T-cell (primary cell): ENCODE measurements around the gene TRAPPC12. TPM values are rescaled to one million over a fixed set of nuclear protein-coding genes. Genes with fewer than 3 reads are reported as not detected.
"Not testable (repeated sequence)": the region's sequence is repeated elsewhere in the genome, so short reads cannot be mapped to it uniquely, and the experiment has no call there.

ENCODE experiments used
- ATAC-seq, 4 experiments: fragments of 200-7000 bp in 3 of 4; fragments of 150-1000 bp in 1 of 4; cut with Tn5 transposase; replicated peaks in 1 of 4; 1 replicate in 3 of 4; 2 replicates in 1 of 4; pipeline ENCODE4 v1.10.0; 2021; ENCODE audit warnings: moderate library complexity in 3 of 4, mild to moderate bottlenecking in 2 of 4, moderate number of reproducible peaks in 1 of 4
- CTCF ChIA-PET, 2 donors: fragments of 300-600 bp; sonication (Branson Sonifier 250); formaldehyde crosslinking; loops; one replicate each; lab custom pipeline; 2022; ENCODE audit warnings: antibody characterized with exemption in 2 of 2; lab: Charles Lee
- POLR2A ChIA-PET, 2 donors: fragments of 300-600 bp; sonication (Branson Sonifier 250); formaldehyde crosslinking; loops; one replicate each; lab custom pipeline; 2022; ENCODE audit warnings: antibody characterized with exemption in 2 of 2; lab: Charles Lee
- DNase-seq, 35 experiments: peaks; one replicate each; pipeline versions ENCODE4 v3.0.0 to v3.0.0-alpha.2; 2013 to 2023
- H3K27ac ChIP-seq: one replicate; pipeline ENCODE4 v1.5.1; 2013; ENCODE audit warnings: low read length
- H3K27me3 ChIP-seq, 2 experiments: replicated peaks in 1 of 2; 1 replicate in 1 of 2; 2 replicates in 1 of 2; pipeline versions ENCODE4 v1.6.1 to v1.7.0; 2013; ENCODE audit warnings: low read length in 1 of 2, mixed read lengths in 1 of 2; ENCODE audit not compliant: control insufficient read depth in 2 of 2, insufficient read depth in 2 of 2; ENCODE audit errors: extremely low read depth in 1 of 2
- H3K36me3 ChIP-seq, 2 donors: 1 replicate in 1 of 2; 2 replicates in 1 of 2; pipeline versions ENCODE4 v1.6.1 to v1.7.0; 2013; ENCODE audit warnings: low read length in 1 of 2; ENCODE audit not compliant: control insufficient read depth in 2 of 2, insufficient read depth in 1 of 2; ENCODE audit errors: extremely low read depth in 1 of 2
- H3K4me1 ChIP-seq, 2 experiments: 1 replicate in 1 of 2; 2 replicates in 1 of 2; pipeline versions ENCODE4 v1.6.1 to v1.7.0; 2013; ENCODE audit warnings: low read length in 2 of 2, mixed read lengths in 1 of 2; ENCODE audit not compliant: insufficient read depth in 2 of 2, control insufficient read depth in 1 of 2; ENCODE audit errors: extremely low read depth in 1 of 2
- H3K4me3 ChIP-seq, 2 donors: 1 replicate in 1 of 2; 2 replicates in 1 of 2; pipeline versions ENCODE4 v1.5.1 to v1.7.0; 2013; ENCODE audit warnings: mild to moderate bottlenecking in 2 of 2, low read length in 1 of 2, moderate library complexity in 1 of 2; ENCODE audit not compliant: control insufficient read depth in 1 of 2; ENCODE audit errors: extremely low read depth in 1 of 2
- H3K9me3 ChIP-seq: 2 replicates; pipeline ENCODE4 v1.7.0; 2013
- H3K27ac Mint-ChIP-seq, 2 donors: one replicate each; pipeline ENCODE4 v1.8.0; 2020 to 2021; ENCODE audit warnings: mild to moderate bottlenecking in 2 of 2, mixed read lengths in 2 of 2
- H3K27me3 Mint-ChIP-seq, 2 donors: one replicate each; pipeline ENCODE4 v1.8.0; 2021 to 2022; ENCODE audit warnings: mixed read lengths in 2 of 2
- H3K36me3 Mint-ChIP-seq: one replicate; pipeline ENCODE4 v1.8.0; 2021; ENCODE audit warnings: mixed read lengths
- H3K4me1 Mint-ChIP-seq, 3 donors: one replicate each; pipeline ENCODE4 v1.8.0; 2020 to 2022; ENCODE audit warnings: mixed read lengths in 3 of 3, mild to moderate bottlenecking in 1 of 3
- H3K4me3 Mint-ChIP-seq, 3 donors: one replicate each; pipeline ENCODE4 v1.8.0; 2020 to 2022; ENCODE audit warnings: mild to moderate bottlenecking in 3 of 3, mixed read lengths in 3 of 3, moderate library complexity in 3 of 3
- H3K9me3 Mint-ChIP-seq, 3 donors: one replicate each; pipeline ENCODE4 v1.8.0; 2020 to 2022; ENCODE audit warnings: mixed read lengths in 3 of 3
- WGBS: methylation state at CpG from one replicate; pipeline ENCODE4 v1.1.5; 2013; ENCODE audit warnings: missing lambda C conversion rate; ENCODE audit not compliant: insufficient coverage; 5-methylcytosine and 5-hydroxymethylcytosine counted together
- total RNA-seq, 35 experiments: library from RNA in 6 of 35; stranded (reverse) in 6 of 35; fragments of 120-200 nt in 1 of 35; gene quantifications; one replicate each; pipeline versions ENCODE4 v1.2.1 to v1.2.4 and lab custom pipeline; 2013 to 2026

TRAPPC12 gene
- total RNA-seq, 5 donors from 2014 or later (not counting 1 experiment from before 2014, with no cell fraction given): 103 to 158 (median 152) TPM

DNA sequence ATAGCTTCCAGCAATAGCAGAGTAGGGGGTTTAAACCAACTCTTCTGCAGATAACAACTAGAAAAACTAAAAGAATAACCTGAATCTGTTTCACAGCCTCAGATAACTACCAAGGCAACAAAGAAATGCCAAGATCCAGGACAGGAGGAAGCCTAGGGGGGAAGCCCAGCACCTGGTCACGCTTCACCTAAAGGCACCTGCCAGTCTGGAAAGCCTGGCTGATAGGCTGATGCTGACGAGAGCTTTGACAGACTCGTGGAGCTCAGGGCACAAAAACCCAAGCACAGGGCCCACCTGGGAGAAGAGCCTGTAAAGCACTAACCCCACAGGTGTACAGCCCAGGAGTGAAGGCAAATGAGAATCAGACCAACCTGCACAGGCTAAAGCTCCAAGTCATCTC, 24.5 kb upstream of the TRAPPC12 start:
- no peaks in the 10 kb centered on the region for H3K4me1 ChIP-seq
- ATAC-seq (no peak), DNase-seq (no peak)
- WGBS: 94% methylated on average over 3 of the region's 3 CpGs
- H3K27me3 ChIP-seq: no peaks in the 10 kb centered on the region
- ChIA-PET CTCF (no interaction called here), POLR2A (no interaction called here)
- H3K36me3 Mint-ChIP-seq: peaks cover 49% of the 10 kb centered on the region
- no peaks in the 10 kb centered on the region for H3K27me3 Mint-ChIP-seq
- peaks cover 0 to 15% (median 7%) of the 10 kb centered on the region in 3 donors for H3K9me3 Mint-ChIP-seq
- no peak overlapping the region for H3K4me3 ChIP-seq
- H3K4me3 Mint-ChIP-seq: no peak overlapping the region
- no peak overlapping the region for H3K27ac Mint-ChIP-seq
- no peak overlapping the region for H3K27ac ChIP-seq
- H3K4me1 Mint-ChIP-seq: peaks cover 7 to 23% (median 17%) of the 10 kb centered on the region in 3 donors
- H3K9me3 ChIP-seq: no peaks in the 10 kb centered on the region
- peaks cover 6 to 15% of the 10 kb centered on the region in 2 donors for H3K36me3 ChIP-seq

DNA sequence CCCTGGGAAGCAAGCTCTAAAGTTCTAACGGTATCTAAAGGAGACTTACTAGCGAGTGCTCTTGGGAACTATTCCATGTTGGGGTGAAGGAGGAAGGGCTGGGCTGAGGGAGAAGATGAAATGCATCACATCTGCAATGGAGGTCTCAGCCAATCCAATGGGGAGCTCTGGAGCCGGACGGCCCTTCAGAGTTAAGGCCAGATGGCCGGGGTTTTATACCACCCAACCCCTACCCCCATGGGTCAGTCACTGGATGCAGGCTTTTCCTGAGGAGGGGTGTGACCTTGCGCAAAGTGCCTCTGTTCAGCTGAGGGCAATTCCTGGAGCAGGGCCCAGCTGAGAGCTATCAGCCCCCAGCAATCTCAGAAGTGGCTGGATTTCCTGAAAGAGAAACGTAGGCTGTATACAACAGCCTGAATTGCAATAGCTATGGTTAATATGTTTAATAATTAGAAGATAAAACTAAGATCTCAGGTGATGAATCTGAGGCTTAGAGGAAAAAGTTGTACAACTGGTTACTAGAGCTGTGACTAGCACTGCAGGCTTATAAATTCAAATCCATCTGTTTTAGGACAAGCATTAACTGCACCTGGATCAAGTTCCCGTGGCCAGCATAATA, 23.4 kb upstream of the TRAPPC12 start:
- Mint-ChIP-seq H3K4me1 (peaks cover 7 to 23% (median 21%) of the 10 kb centered on the region in 3 donors), H3K4me3 (no peak overlapping the region), H3K27ac (no peak overlapping the region), H3K9me3 (peaks cover 0 to 8% (median 4%) of the 10 kb centered on the region in 3 donors), H3K36me3 (peaks cover 45% of the 10 kb centered on the region), H3K27me3 (no peaks in the 10 kb centered on the region)
- Histone ChIP-seq H3K4me1 (no peaks in the 10 kb centered on the region), H3K4me3 (no peak overlapping the region), H3K27ac (no peak overlapping the region), H3K27me3 (no peaks in the 10 kb centered on the region), H3K36me3 (peaks cover 6 to 15% of the 10 kb centered on the region in 2 donors), H3K9me3 (no peaks in the 10 kb centered on the region)
- ATAC-seq: no peak
- ChIA-PET POLR2A (interaction anchor here in 1 of 2 donors (0.6 kb wide), 1 partner anchor 117 kb away, joined by 3 read pairs; no protein-coding TSS in a partner anchor), CTCF (no interaction called here)
- DNase-seq: no peak
- WGBS: no CpG with 5 or more reads among the region's 8 CpGs

DNA sequence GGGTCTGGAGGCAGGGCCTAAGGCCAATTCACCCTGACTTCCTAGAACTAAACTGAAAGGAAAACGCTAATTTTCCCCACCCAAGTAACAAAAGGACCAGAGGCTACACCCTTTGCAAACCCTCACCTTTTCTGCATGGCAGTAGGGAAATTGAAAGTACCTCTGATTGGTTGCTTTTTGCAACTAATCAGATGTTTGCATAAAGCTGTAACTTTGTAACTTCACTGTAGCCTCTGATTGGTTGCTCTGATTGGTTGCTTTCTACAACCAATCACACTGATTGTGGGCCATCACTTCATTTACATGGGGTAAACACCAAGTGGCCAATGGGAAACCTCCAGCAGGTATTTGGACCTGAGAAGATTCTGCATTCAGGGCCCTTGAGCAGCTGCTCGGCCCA, 22.7 kb upstream of the TRAPPC12 start:
- Histone ChIP-seq H3K4me1 (no peaks in the 10 kb centered on the region), H3K27ac (no peak overlapping the region), H3K27me3 (no peaks in the 10 kb centered on the region), H3K4me3 (no peak overlapping the region), H3K9me3 (no peaks in the 10 kb centered on the region), H3K36me3 (peaks cover 6 to 15% of the 10 kb centered on the region in 2 donors)
- peaks cover 38% of the 10 kb centered on the region for H3K36me3 Mint-ChIP-seq
- DNase-seq (no peak), ATAC-seq (no peak)
- ChIA-PET CTCF (no interaction called here), POLR2A (no interaction called here)
- peaks cover 15 to 27% (median 24%) of the 10 kb centered on the region in 3 donors for H3K4me1 Mint-ChIP-seq
- H3K27ac Mint-ChIP-seq: no peak overlapping the region
- H3K9me3 Mint-ChIP-seq: peaks cover 0 to 5% (median 4%) of the 10 kb centered on the region in 3 donors
- 100% methylated on average over 1 of the region's 2 CpGs for whole genome bisulfite sequencing
- no peaks in the 10 kb centered on the region for H3K27me3 Mint-ChIP-seq
- no peak overlapping the region for H3K4me3 Mint-ChIP-seq

DNA sequence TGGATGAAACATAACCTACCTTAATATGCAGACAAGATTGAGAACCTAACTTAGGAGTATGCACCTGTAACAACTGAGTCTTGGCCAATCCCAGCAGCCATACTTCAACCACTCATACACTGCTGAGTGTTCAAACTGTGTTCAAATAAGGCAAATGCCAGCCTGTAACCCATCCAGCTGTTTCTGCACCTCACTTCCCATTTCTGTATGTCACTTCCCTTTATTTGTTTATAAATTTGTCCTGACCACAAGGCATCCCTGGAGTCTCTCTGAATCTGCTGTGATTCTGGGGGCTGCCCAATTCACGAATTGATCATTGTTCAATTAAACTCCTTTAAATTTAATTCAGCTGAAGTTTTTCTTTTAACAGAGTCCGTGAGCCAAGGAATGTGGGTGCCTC, 22.0 kb upstream of the TRAPPC12 start:
- Mint-ChIP-seq H3K4me1 (peaks cover 21 to 29% (median 28%) of the 10 kb centered on the region in 3 donors), H3K36me3 (peaks cover 35% of the 10 kb centered on the region), H3K27ac (peak overlapping the region in 1 of 2 donors; percentile 44)
- H3K4me3 Mint-ChIP-seq, H3K27me3 Mint-ChIP-seq, CTCF ChIA-PET, H3K9me3 ChIP-seq, H3K9me3 Mint-ChIP-seq, POLR2A ChIA-PET, ATAC-seq, H3K27me3 ChIP-seq, DNase-seq, H3K4me3 ChIP-seq, H3K4me1 ChIP-seq, H3K27ac ChIP-seq: not testable (repeated sequence)
- WGBS: 100% methylated on average over 1 of the region's 2 CpGs
- H3K36me3 ChIP-seq: peaks cover 6 to 12% of the 10 kb centered on the region in 2 donors

DNA sequence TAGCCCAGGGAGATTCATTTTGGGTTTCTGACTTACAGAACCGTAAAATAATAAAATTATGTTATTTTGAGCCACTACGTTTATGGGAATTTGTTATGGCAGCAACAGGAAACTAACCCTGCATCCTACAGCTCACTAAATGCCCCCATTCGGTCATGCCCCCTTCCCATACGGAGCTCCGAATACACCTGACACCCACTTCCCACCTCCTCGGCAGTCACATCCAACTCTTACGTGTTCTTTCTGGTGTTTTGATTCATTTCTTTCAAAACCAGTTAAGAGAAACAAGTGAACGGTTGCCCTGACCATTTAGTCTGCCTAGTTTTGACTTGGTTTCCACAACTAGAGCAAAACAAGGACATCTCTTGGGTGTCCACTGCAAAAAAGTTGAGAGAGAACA, 21.6 kb upstream of the TRAPPC12 start:
- H3K4me3 Mint-ChIP-seq: no peak overlapping the region

DNA sequence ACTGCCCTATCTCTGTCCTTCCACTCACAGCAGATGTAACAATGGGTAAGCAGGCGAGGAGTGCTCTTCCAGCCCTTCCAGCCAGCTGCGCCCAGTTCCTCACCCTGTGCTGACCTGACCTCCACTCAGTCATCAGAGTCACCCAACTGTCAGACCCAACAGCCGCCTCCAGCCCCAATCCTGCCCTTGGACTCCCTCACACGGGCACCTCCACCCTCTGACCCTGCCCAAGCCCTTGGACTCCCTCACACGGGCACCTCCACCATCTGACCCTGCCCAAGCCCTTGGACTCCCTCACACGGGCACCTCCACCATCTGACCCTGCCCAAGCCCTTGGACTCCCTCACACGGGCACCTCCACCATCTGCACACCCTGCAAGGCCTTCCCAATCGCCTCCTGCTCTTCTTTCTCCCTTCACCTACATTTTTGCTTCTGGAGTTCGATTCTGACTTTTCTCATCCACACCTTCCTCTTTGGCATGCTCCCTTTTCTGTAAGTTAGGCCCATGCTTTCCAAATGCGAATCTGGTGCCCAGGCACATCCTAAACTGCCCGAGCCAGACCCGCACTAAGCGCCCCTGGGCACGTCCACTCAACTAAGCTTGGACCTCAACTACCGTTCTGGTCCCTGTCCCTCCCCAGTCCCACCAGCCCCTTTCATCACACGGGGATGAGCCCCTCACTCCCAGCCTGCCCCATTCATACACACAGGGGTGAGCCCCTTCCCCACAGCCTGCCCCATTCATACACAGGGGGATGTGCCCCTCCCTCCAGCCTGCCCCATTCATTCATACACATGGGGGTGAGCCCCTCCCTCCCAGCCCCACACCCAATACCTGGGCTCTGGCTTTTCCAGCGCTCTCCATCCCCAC, 17.7 kb upstream of the TRAPPC12 start:
- Histone ChIP-seq H3K27me3 (no peaks in the 10 kb centered on the region), H3K36me3 (no peaks in the 10 kb centered on the region), H3K4me1 (no peaks in the 10 kb centered on the region), H3K9me3 (no peaks in the 10 kb centered on the region), H3K4me3 (no peak overlapping the region), H3K27ac (no peak overlapping the region)
- H3K27me3 Mint-ChIP-seq: no peaks in the 10 kb centered on the region
- peaks cover 12% of the 10 kb centered on the region for H3K36me3 Mint-ChIP-seq
- no peak for ATAC-seq
- 89% methylated on average over 17 of the region's 17 CpGs for WGBS
- no peak overlapping the region for H3K27ac Mint-ChIP-seq
- DNase-seq: no peak
- ChIA-PET POLR2A (no interaction called here), CTCF (no interaction called here)
- no peak overlapping the region for H3K4me3 Mint-ChIP-seq
- H3K4me1 Mint-ChIP-seq: peaks cover 38 to 42% (median 40%) of the 10 kb centered on the region in 3 donors
- no peaks in the 10 kb centered on the region for H3K9me3 Mint-ChIP-seq

More for the DNA sequence above, 21.6 kb upstream of the TRAPPC12 start:
- 98% methylated on average over 6 of the region's 8 CpGs for WGBS
- Histone ChIP-seq H3K9me3 (no peaks in the 10 kb centered on the region), H3K4me1 (no peaks in the 10 kb centered on the region), H3K36me3 (peaks cover 6 to 11% of the 10 kb centered on the region in 2 donors), H3K27ac (no peak overlapping the region), H3K27me3 (no peaks in the 10 kb centered on the region), H3K4me3 (no peak overlapping the region)
- Mint-ChIP-seq H3K27ac (no peak overlapping the region), H3K4me1 (peaks cover 26 to 34% (median 33%) of the 10 kb centered on the region in 3 donors), H3K27me3 (no peaks in the 10 kb centered on the region), H3K9me3 (no peaks in the 10 kb centered on the region), H3K36me3 (peaks cover 31% of the 10 kb centered on the region)
- ChIA-PET POLR2A (no interaction called here), CTCF (no interaction called here)
- no peak for DNase-seq
- ATAC-seq: no peak
